CD4-positive, alpha-beta T cell (primary cell): ENCODE results near the gene MRO. TPM values are rescaled to one million over a fixed set of nuclear protein-coding genes. Genes with fewer than 3 reads are reported as not detected.

ENCODE experiments used
- ATAC-seq: fragments of 200-7000 bp; cut with Tn5 transposase; one replicate; pipeline ENCODE4 v1.10.0; 2022; ENCODE audit warnings: mild to moderate bottlenecking; ENCODE audit not compliant: poor library complexity
- CTCF ChIA-PET: fragments of 350-600 bp; sonication (Branson Sonifier 250); formaldehyde crosslinking; loops from one replicate; lab custom pipeline; 2021; ENCODE audit warnings: antibody characterized with exemption, inconsistent platforms; lab: Charles Lee
- POLR2A ChIA-PET: fragments of 350-600 bp; sonication (Branson Sonifier 250); formaldehyde crosslinking; loops from one replicate; lab custom pipeline; 2021; ENCODE audit warnings: antibody characterized with exemption, inconsistent platforms; lab: Charles Lee
- DNase-seq, 14 experiments: peaks; one replicate each; pipeline ENCODE4 v3.0.0-alpha.2; 2013 to 2020; ENCODE audit warnings: mixed read lengths in 2 of 14
- H3K27ac ChIP-seq, 2 donors: one replicate each; pipeline versions ENCODE4 v1.5.1 to v1.7.0; 2013; ENCODE audit warnings: low read length in 2 of 2, low read depth in 1 of 2, mild to moderate bottlenecking in 1 of 2
- H3K27me3 ChIP-seq, 2 experiments: 1 replicate in 1 of 2; 2 replicates in 1 of 2; pipeline versions ENCODE4 v1.6.1 to v1.7.0; 2013; ENCODE audit warnings: low read length in 2 of 2, control low read depth in 1 of 2, mild to moderate bottlenecking in 1 of 2, moderate library complexity in 1 of 2; ENCODE audit not compliant: insufficient read depth in 2 of 2, control insufficient read depth in 1 of 2
- H3K36me3 ChIP-seq: one replicate; pipeline ENCODE4 v1.6.1; 2013; ENCODE audit warnings: low read length, control low read depth; ENCODE audit not compliant: insufficient read depth
- H3K4me1 ChIP-seq: one replicate; pipeline ENCODE4 v1.6.1; 2013; ENCODE audit warnings: low read length, control low read depth; ENCODE audit not compliant: insufficient read depth
- H3K4me3 ChIP-seq: one replicate; pipeline ENCODE4 v1.5.1; 2013; ENCODE audit warnings: mild to moderate bottlenecking, low read length, moderate library complexity
- H3K9me3 ChIP-seq, 2 experiments: 1 replicate in 1 of 2; 2 replicates in 1 of 2; pipeline versions ENCODE4 v1.6.1 to v1.7.0; 2013; ENCODE audit warnings: low read length in 2 of 2, mild to moderate bottlenecking in 2 of 2, control low read depth in 1 of 2, moderate library complexity in 1 of 2; ENCODE audit not compliant: control insufficient read depth in 1 of 2, insufficient read depth in 1 of 2
- H3K27ac Mint-ChIP-seq: one replicate; pipeline ENCODE4 v1.8.0; 2020; ENCODE audit warnings: mixed read lengths
- H3K27me3 Mint-ChIP-seq: one replicate; pipeline ENCODE4 v1.8.0; 2021; ENCODE audit warnings: mixed read lengths
- H3K36me3 Mint-ChIP-seq: one replicate; pipeline ENCODE4 v1.8.0; 2021; ENCODE audit warnings: low read depth, mixed read lengths
- H3K4me1 Mint-ChIP-seq: one replicate; pipeline ENCODE4 v1.8.0; 2021; ENCODE audit warnings: low read depth, mixed read lengths
- H3K4me3 Mint-ChIP-seq: one replicate; pipeline ENCODE4 v1.8.0; 2020; ENCODE audit warnings: mild to moderate bottlenecking, mixed read lengths
- H3K9me3 Mint-ChIP-seq: one replicate; pipeline ENCODE4 v1.8.0; 2020; ENCODE audit warnings: mixed read lengths
- intact Hi-C, 2 experiments: fragments of 100-400 bp; cut with DNase I in 1 of 2; cut with micrococcal nuclease in 1 of 2; formaldehyde crosslinking; loops; one replicate each; pipeline versions ENCODE4 v1.15.1 to v1.9.0; 2023 to 2025; cut with DNase I, micrococcal nuclease
- total RNA-seq, 174 experiments: library from RNA in 2 of 174; stranded (reverse) in 2 of 174; gene quantifications; one replicate each; pipeline ENCODE4 v1.2.3 and lab custom pipeline; 2021 to 2026
- TF ChIP-seq, protein P1 (sequence below): fragments of 200-600 bp; IDR thresholded peaks from one replicate; pipeline ENCODE4 v1.8.0; 2022; ENCODE audit warnings: antibody characterized with exemption, mild to moderate bottlenecking

Gene MRO
- total RNA-seq, 2 experiments from 2014 or later: not detected

DNA sequence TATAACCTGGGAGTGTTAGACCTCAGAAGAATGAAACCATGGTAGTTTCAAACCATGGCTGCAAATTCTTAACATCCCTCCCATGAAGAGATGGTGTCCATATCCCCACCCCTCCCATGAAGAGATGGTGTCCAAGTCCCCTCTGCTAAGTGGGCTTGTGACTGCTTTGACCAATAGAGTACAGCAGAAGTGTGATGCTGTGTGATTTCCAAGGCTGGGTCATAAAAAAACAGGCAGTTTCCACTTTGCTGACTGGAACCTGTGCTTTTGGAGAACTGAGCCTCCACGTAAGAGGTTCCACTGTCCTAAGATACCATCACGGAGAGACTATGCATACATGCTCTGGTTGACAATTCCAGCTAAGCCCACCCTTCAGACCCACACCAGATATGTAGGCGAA lies 65.5 kb downstream of the MRO start:
- ChIA-PET CTCF (no interaction called here), POLR2A (no interaction called here)
- ATAC-seq (no peak), DNase-seq (no peak)
- no peaks in the 10 kb centered on the region for H3K36me3 ChIP-seq
- H3K4me3 ChIP-seq: no peak overlapping the region
- Mint-ChIP-seq H3K27ac (no peak overlapping the region), H3K9me3 (peaks cover 2% of the 10 kb centered on the region), H3K4me3 (no peak overlapping the region), H3K4me1 (no peaks in the 10 kb centered on the region), H3K27me3 (peaks cover 41% of the 10 kb centered on the region), H3K36me3 (no peaks in the 10 kb centered on the region)
- H3K27ac ChIP-seq: no peak overlapping the region
- intact Hi-C loops: no loop called here
- H3K27me3 ChIP-seq: peaks cover 9 to 18% of the 10 kb centered on the region in 2 experiments
- no peaks in the 10 kb centered on the region for H3K4me1 ChIP-seq
- TF ChIP-seq, protein P1, sequence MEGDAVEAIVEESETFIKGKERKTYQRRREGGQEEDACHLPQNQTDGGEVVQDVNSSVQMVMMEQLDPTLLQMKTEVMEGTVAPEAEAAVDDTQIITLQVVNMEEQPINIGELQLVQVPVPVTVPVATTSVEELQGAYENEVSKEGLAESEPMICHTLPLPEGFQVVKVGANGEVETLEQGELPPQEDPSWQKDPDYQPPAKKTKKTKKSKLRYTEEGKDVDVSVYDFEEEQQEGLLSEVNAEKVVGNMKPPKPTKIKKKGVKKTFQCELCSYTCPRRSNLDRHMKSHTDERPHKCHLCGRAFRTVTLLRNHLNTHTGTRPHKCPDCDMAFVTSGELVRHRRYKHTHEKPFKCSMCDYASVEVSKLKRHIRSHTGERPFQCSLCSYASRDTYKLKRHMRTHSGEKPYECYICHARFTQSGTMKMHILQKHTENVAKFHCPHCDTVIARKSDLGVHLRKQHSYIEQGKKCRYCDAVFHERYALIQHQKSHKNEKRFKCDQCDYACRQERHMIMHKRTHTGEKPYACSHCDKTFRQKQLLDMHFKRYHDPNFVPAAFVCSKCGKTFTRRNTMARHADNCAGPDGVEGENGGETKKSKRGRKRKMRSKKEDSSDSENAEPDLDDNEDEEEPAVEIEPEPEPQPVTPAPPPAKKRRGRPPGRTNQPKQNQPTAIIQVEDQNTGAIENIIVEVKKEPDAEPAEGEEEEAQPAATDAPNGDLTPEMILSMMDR: no peak
- peaks cover 0 to 3% of the 10 kb centered on the region in 2 experiments for H3K9me3 ChIP-seq

DNA sequence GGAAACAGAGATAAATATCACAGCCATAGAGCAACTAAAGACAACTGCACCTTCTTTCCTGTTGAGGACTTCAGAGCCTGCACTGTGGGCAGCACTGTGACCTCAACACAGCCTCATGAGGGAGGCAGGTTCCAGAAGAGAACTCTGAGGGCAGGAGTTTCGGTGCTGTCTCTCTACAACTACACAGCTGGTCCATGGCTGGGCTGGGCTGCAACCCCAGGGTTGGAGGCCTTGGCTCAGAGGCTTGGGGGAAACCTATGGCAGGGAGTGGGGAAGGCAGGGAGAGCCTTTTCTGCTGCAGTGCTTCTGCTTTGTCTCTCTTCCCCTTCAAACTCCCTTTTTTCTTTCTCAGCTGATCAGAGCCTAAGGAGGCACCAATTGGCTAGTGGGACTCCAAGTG lies 66.5 kb downstream of the MRO start:
- ChIA-PET CTCF (no interaction called here), POLR2A (no interaction called here)
- intact Hi-C loops: no loop called here
- peaks cover 13 to 18% of the 10 kb centered on the region in 2 experiments for H3K27me3 ChIP-seq
- Mint-ChIP-seq H3K9me3 (peaks cover 2% of the 10 kb centered on the region), H3K4me1 (no peaks in the 10 kb centered on the region), H3K27ac (no peak overlapping the region), H3K4me3 (no peak overlapping the region), H3K36me3 (no peaks in the 10 kb centered on the region), H3K27me3 (peaks cover 46% of the 10 kb centered on the region)
- no peak for ATAC-seq
- H3K36me3 ChIP-seq: no peaks in the 10 kb centered on the region
- no peak overlapping the region for H3K4me3 ChIP-seq
- H3K27ac ChIP-seq: no peak overlapping the region
- no peaks in the 10 kb centered on the region for H3K4me1 ChIP-seq
- DNase-seq: no peak
- TF ChIP-seq, protein P1: no peak
- H3K9me3 ChIP-seq: peaks cover 0 to 4% of the 10 kb centered on the region in 2 experiments

DNA sequence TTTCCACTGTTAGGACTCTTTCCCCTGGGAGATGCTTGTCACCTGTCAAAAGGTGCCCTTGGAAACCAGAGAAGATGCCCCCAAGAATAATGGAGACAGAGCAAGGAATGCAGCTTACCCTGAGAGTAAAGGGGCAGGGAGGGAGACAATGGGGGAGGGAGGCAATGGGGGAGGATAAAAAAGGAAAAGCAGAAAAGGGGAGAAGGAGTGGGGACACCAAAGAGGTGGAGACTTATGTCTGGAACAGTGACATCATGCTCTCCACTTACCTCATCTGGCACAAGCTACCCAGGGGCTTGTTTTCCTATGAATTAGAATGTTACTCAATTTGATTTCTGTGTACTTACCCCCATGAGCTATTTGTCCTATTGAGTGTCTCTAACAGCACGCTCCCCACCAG lies 67.9 kb downstream of the MRO start:
- TF ChIP-seq, protein P1: no peak
- H3K4me3 ChIP-seq: no peak overlapping the region
- ChIA-PET CTCF (no interaction called here), POLR2A (no interaction called here)
- H3K27me3 ChIP-seq: peaks cover 13 to 14% of the 10 kb centered on the region in 2 experiments
- intact Hi-C loops: no loop called here
- H3K9me3 Mint-ChIP-seq: peaks cover 2% of the 10 kb centered on the region
- no peak overlapping the region for H3K27ac ChIP-seq
- no peaks in the 10 kb centered on the region for H3K36me3 ChIP-seq
- no peak overlapping the region for H3K4me3 Mint-ChIP-seq
- H3K9me3 ChIP-seq: peaks cover 0 to 7% of the 10 kb centered on the region in 2 experiments
- H3K27ac Mint-ChIP-seq: no peak overlapping the region
- no peaks in the 10 kb centered on the region for H3K36me3 Mint-ChIP-seq
- DNase-seq: no peak
- H3K4me1 ChIP-seq: no peaks in the 10 kb centered on the region
- no peaks in the 10 kb centered on the region for H3K4me1 Mint-ChIP-seq
- H3K27me3 Mint-ChIP-seq: peaks cover 47% of the 10 kb centered on the region
- no peak for ATAC-seq
